ENCODE results near the gene PSMG4. TPM values are rescaled to one million over a fixed set of nuclear protein-coding genes. Genes with fewer than 3 reads are reported as not detected.

PSMG4 gene
- total RNA-seq, 1 experiment from 2014 or later = 27.0 TPM

- BruUV-seq (replicated peaks) = no TSS peak
- Histone ChIP-seq H3K4me1 (ENCODE audit: control insufficient read depth, insufficient read depth, low read length) (no peaks in the 10 kb centered on the region), H3K36me3 (ENCODE audit: control insufficient read depth, insufficient read depth, low read length) (peaks cover 4% of the 10 kb centered on the region; the same call in 1 of the 2 replicates), H3K27ac (ENCODE audit: low read length) (no peak overlapping the region), H3K27me3 (ENCODE audit: control insufficient read depth, insufficient read depth, low read length) (no peaks in the 10 kb centered on the region), H3K4me3 (ENCODE audit: low read depth in 2 of 2, low read length in 2 of 2) (no peak overlapping the region), H3K9me3 (ENCODE audit: control insufficient read depth, insufficient read depth, low read depth, low read length) (no peaks in the 10 kb centered on the region)
- intact Hi-C loops (cut with micrococcal nuclease; ENCODE audit: unreplicated experiment) = no loop called here
- ATAC-seq (no peak), DNase-seq (ENCODE audit: low read depth, low spot score) (no peak)
- ChIA-PET CTCF (no interaction called here), POLR2A (no interaction called here)
- in situ Hi-C loops (cut with HindIII; ENCODE audit: low pct_unique_long_range_greater_than_20kb, low sequenced_read_pairs) = no loop called here
- no peak for TF ChIP-seq TCF7L2 (IDR thresholded peaks at IDR 0.05; ENCODE audit: low read depth, low read length)
- TF ChIP-seq POLR2AphosphoS5 (IDR thresholded peaks at IDR 0.05; ENCODE audit: low read depth, low read length) = no peak
- TF ChIP-seq CTCF (IDR thresholded peaks at IDR 0.05) = no peak
- TF ChIP-seq SIN3A (IDR thresholded peaks at IDR 0.05; ENCODE audit: borderline replicate concordance, insufficient read depth, low read depth, low read length) = no peak
- TF ChIP-seq REST (IDR thresholded peaks at IDR 0.05; ENCODE audit: insufficient read depth in 1 of 2, low read depth in 2 of 2, low read length in 1 of 2) = no peak
Observed at GRCh38 chr6:3268680-3269079, 9.9 kb downstream of the PSMG4 start.

GRCh38 chr6:3269281-3269975 lies 10.7 kb downstream of the PSMG4 start:
- DNase-seq (ENCODE audit: low read depth, low spot score) (no peak), ATAC-seq (no peak)
- no peak overlapping the region for H3K27ac ChIP-seq (ENCODE audit: low read length)
- H3K27me3 ChIP-seq (ENCODE audit: control insufficient read depth, insufficient read depth, low read length) = no peaks in the 10 kb centered on the region
- no peaks in the 10 kb centered on the region for H3K4me1 ChIP-seq (ENCODE audit: control insufficient read depth, insufficient read depth, low read length)
- TF ChIP-seq TCF7L2 (IDR thresholded peaks at IDR 0.05; ENCODE audit: low read depth, low read length) (no peak), REST (IDR thresholded peaks at IDR 0.05; ENCODE audit: insufficient read depth in 1 of 2, low read depth in 2 of 2, low read length in 1 of 2) (no peak), CTCF (IDR thresholded peaks at IDR 0.05) (no peak)
- intact Hi-C loops (cut with micrococcal nuclease; ENCODE audit: unreplicated experiment) = no loop called here
- in situ Hi-C loops (cut with HindIII; ENCODE audit: low pct_unique_long_range_greater_than_20kb, low sequenced_read_pairs) = no loop called here
- no peak overlapping the region for H3K4me3 ChIP-seq (ENCODE audit: low read depth in 2 of 2, low read length in 2 of 2)
- BruUV-seq (replicated peaks) = no TSS peak
- ChIA-PET CTCF (no interaction called here), POLR2A (no interaction called here)
- no peaks in the 10 kb centered on the region for H3K9me3 ChIP-seq (ENCODE audit: control insufficient read depth, insufficient read depth, low read depth, low read length)
- H3K36me3 ChIP-seq (ENCODE audit: control insufficient read depth, insufficient read depth, low read length) = peaks cover 4% of the 10 kb centered on the region; the same call in 1 of the 2 replicates
